ENCODE measurements around the gene JAKMIP2. TPM values are rescaled to one million over a fixed set of nuclear protein-coding genes. Genes with fewer than 3 reads are reported as not detected.
"Not testable (repeated sequence)": the region's sequence is repeated elsewhere in the genome, so short reads cannot be mapped to it uniquely, and the experiment has no call there.

The JAKMIP2 gene
- total RNA-seq, 4 donors from 2014 or later = 0.83 to 2.6 (median 1.3) TPM

DNA sequence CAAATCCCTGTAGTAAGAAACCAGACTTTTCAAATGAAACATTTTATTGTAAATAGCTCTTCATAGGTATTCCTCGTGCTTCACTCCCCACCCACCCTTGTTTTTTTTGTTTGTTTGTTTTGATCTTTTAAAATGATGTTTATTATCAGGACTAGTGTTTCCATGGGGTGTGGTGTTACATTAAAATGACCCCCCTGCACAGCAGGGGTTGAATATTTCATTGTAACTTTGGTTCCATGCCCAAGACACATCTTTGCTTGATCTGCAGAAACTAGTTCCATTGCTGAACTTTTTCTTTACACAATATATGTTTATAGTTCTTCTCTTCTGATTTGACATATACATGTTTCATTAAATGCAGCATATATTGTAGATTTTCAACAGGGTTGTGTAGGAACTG, 191.4 kb downstream of the JAKMIP2 start:
- intact Hi-C loops (cut with DNase I) = no loop called here
- Histone ChIP-seq H3K36me3 (no peaks in the 10 kb centered on the region), H3K4me3 (no peak overlapping the region), H3K4me1 (no peaks in the 10 kb centered on the region), H3K9me3 (no peaks in the 10 kb centered on the region), H3K27me3 (no peaks in the 10 kb centered on the region), H3K27ac (replicated peaks in 1 of 4) (no peak overlapping the region)
- no peak for TF ChIP-seq POLR2A (IDR thresholded peaks at IDR 0.05; ENCODE audit: low read depth)
- no peak for TF ChIP-seq POLR2AphosphoS5 (IDR thresholded peaks at IDR 0.05)
- TF ChIP-seq EP300 (IDR thresholded peaks at IDR 0.05) = no peak
- TF ChIP-seq, protein P1, sequence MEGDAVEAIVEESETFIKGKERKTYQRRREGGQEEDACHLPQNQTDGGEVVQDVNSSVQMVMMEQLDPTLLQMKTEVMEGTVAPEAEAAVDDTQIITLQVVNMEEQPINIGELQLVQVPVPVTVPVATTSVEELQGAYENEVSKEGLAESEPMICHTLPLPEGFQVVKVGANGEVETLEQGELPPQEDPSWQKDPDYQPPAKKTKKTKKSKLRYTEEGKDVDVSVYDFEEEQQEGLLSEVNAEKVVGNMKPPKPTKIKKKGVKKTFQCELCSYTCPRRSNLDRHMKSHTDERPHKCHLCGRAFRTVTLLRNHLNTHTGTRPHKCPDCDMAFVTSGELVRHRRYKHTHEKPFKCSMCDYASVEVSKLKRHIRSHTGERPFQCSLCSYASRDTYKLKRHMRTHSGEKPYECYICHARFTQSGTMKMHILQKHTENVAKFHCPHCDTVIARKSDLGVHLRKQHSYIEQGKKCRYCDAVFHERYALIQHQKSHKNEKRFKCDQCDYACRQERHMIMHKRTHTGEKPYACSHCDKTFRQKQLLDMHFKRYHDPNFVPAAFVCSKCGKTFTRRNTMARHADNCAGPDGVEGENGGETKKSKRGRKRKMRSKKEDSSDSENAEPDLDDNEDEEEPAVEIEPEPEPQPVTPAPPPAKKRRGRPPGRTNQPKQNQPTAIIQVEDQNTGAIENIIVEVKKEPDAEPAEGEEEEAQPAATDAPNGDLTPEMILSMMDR (IDR thresholded peaks at IDR 0.05) = no peak
- WGBS = 85% methylated on average over 1 of the region's 1 CpG
- no peak for DNase-seq (ENCODE audit: extremely low spot score)

DNA sequence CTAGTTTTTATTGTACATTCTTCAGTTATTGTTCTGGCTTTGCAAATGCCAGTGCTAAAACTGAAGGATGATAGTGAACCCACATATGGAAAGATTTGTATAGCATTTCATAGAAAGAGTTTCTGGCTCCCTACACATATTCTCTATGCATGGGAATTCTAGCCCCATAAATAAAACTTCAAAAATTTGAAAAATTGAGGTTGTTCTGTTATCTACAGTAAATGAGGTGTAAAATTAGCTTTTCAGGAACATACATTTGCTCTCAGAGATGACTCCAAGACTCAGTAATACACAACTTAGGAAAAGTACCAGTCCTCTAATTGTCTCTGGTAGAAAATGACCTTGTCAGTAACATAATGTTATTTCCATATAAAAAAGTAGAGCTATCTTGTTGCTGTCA, 192.4 kb downstream of the JAKMIP2 start:
- DNase-seq (ENCODE audit: extremely low spot score) = no peak
- no peaks in the 10 kb centered on the region for H3K27me3 ChIP-seq
- intact Hi-C loops (cut with DNase I) = no loop called here
- H3K4me1 ChIP-seq = no peaks in the 10 kb centered on the region
- H3K36me3 ChIP-seq = no peaks in the 10 kb centered on the region
- no peak overlapping the region for H3K27ac ChIP-seq (replicated peaks in 1 of 4)
- H3K4me3 ChIP-seq = no peak overlapping the region
- H3K9me3 ChIP-seq = no peaks in the 10 kb centered on the region
- TF ChIP-seq EP300 (IDR thresholded peaks at IDR 0.05) (no peak), POLR2AphosphoS5 (IDR thresholded peaks at IDR 0.05) (no peak), POLR2A (IDR thresholded peaks at IDR 0.05; ENCODE audit: low read depth) (no peak)
- TF ChIP-seq, protein P1 (IDR thresholded peaks at IDR 0.05) = no peak

DNA sequence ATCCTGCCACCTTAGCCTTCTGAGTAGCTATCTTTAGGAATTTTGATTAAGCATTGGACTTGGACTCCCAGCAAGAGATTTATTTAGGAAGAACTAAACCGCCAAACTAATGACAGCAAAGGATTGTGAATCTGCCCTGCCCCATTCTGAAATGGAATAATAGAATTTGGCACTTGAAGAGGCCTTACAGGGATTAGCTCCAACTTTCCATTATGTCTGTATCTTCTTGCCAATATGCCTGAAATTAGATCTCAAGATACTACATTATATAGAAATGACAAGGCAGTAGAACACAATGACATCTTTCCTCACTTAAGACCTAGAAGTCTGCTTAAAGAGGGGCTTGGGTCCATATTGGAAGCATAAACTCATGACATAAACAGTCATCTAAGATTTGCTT, 195.7 kb downstream of the JAKMIP2 start:
- no peaks in the 10 kb centered on the region for H3K9me3 ChIP-seq
- no peaks in the 10 kb centered on the region for H3K4me1 ChIP-seq
- no peaks in the 10 kb centered on the region for H3K27me3 ChIP-seq
- WGBS = 40% methylated on average over 1 of the region's 1 CpG
- no peak for DNase-seq (ENCODE audit: extremely low spot score)
- TF ChIP-seq, protein P1 (IDR thresholded peaks at IDR 0.05) = no peak
- TF ChIP-seq POLR2AphosphoS5 (IDR thresholded peaks at IDR 0.05) = no peak
- TF ChIP-seq EP300 (IDR thresholded peaks at IDR 0.05) = no peak
- TF ChIP-seq POLR2A (IDR thresholded peaks at IDR 0.05; ENCODE audit: low read depth) = no peak
- H3K27ac ChIP-seq (replicated peaks in 1 of 4) = no peak overlapping the region
- H3K36me3 ChIP-seq = no peaks in the 10 kb centered on the region
- no peak overlapping the region for H3K4me3 ChIP-seq
- intact Hi-C loops (cut with DNase I) = no loop called here

DNA sequence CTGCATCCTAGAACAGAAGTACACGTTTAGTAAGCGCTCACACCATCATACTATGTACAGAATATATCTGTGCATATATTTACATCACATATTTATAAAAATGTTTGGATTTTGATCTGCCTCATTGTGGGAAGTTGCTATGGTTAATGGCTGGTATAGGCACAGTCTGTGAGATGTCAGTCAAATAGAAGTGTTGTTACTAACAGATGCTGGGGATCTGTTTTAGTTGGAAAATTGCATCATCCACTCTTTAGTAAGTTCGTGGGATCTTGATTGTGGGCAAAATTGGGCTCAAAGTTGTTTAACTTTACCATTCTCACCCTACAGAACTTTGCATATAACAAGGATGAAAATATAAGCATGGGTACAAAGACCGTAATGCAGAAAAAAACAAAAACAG, 196.3 kb downstream of the JAKMIP2 start:
- Histone ChIP-seq H3K27ac (replicated peaks in 1 of 4) (no peak overlapping the region), H3K36me3 (no peaks in the 10 kb centered on the region), H3K9me3 (no peaks in the 10 kb centered on the region), H3K4me3 (no peak overlapping the region), H3K4me1 (no peaks in the 10 kb centered on the region), H3K27me3 (no peaks in the 10 kb centered on the region)
- TF ChIP-seq POLR2AphosphoS5 (IDR thresholded peaks at IDR 0.05) (no peak), POLR2A (IDR thresholded peaks at IDR 0.05; ENCODE audit: low read depth) (no peak)
- TF ChIP-seq, protein P1 (IDR thresholded peaks at IDR 0.05) = no peak
- intact Hi-C loops (cut with DNase I) = no loop called here
- 86% methylated on average over 4 of the region's 4 CpGs for WGBS
- no peak for DNase-seq (ENCODE audit: extremely low spot score)

DNA sequence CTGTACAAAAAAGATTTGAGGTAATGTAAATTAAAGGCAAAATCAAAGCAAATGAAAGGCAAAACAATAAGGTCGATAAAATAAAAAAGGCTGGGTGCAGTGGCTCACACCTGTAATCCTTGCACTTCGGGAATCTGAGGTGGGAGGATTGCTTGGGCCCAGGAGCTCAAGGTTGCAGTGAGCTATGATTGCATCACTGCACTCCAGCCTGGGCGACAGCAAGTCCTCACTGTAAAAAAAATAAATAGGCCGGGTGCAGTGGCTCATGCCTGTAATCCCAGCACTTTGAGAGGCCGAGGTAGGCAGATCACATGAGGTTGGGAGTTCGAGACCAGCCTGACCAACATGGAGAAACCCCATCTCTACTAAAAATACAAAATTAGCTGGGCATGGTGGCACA, 200.3 kb downstream of the JAKMIP2 start:
- H3K27me3 ChIP-seq; DNase-seq (ENCODE audit: extremely low spot score); H3K4me3 ChIP-seq; H3K9me3 ChIP-seq; H3K27ac ChIP-seq (replicated peaks in 1 of 4); H3K4me1 ChIP-seq; H3K36me3 ChIP-seq; intact Hi-C loops (cut with DNase I): not testable (repeated sequence)
- WGBS = 92% methylated on average over 4 of the region's 6 CpGs

DNA sequence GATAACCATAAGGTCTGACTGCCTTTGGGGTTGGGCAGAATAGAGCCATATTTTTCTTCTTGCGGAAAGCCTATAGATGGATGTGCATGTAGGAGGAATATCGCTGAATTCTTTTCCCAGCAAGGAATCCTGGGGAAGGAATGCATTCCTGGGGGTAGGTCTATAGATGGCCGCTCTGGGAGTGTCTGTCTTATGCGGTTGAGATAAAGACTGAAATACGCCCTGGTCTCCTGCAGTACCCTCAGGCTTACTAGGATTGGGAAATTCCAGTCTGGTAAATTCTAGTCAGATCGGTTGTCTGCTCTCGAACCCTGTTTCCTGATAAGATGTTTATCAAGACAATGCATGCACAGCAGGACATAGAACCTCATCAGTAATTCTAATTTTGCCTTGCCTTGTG, 202.1 kb downstream of the JAKMIP2 start:
- WGBS = 78% methylated on average over 7 of the region's 7 CpGs
- H3K4me3 ChIP-seq = not testable (repeated sequence)

More for the DNA sequence above, 202.1 kb downstream of the JAKMIP2 start:
- H3K27me3 ChIP-seq; H3K4me1 ChIP-seq; H3K36me3 ChIP-seq; DNase-seq (ENCODE audit: extremely low spot score); H3K27ac ChIP-seq (replicated peaks in 1 of 4); H3K9me3 ChIP-seq; intact Hi-C loops (cut with DNase I): not testable (repeated sequence)
